GM15510 (cell line): Measurements from ENCODE around the gene VPS54.

Source experiments
- POLR2A ChIP-seq: IDR thresholded peaks from 3 replicates; pipeline ENCODE4 v1.6.1; 2011; ENCODE audit warnings: borderline replicate concordance; ENCODE audit not compliant: insufficient read length; ENCODE audit errors: extremely low read depth

Gene VPS54

GRCh38 chr2:63888490-63889402 is 130.5 kb downstream of the VPS54 start:
- TF ChIP-seq POLR2A: no peak

GRCh38 chr2:63888053-63888452 is 131.2 kb downstream of the VPS54 start:
- no peak for TF ChIP-seq POLR2A

GRCh38 chr2:63886445-63886844 is 132.8 kb downstream of the VPS54 start:
- no peak for TF ChIP-seq POLR2A

- no peak for TF ChIP-seq POLR2A
These were observed 136.7 kb downstream of the VPS54 start for GRCh38 chr2:63882395-63883105.

GRCh38 chr2:63881205-63881604 is 138.0 kb downstream of the VPS54 start:
- no peak for TF ChIP-seq POLR2A

GRCh38 chr2:63880625-63881024 is 138.6 kb downstream of the VPS54 start:
- no peak for TF ChIP-seq POLR2A

GRCh38 chr2:63879876-63880433 is 139.3 kb downstream of the VPS54 start:
- TF ChIP-seq POLR2A: no peak

GRCh38 chr2:63878486-63878885 is 140.7 kb downstream of the VPS54 start:
- TF ChIP-seq POLR2A: no peak

GRCh38 chr2:63876311-63876710 is 142.9 kb downstream of the VPS54 start:
- no peak for TF ChIP-seq POLR2A

- no peak for TF ChIP-seq POLR2A
These were observed 143.5 kb downstream of the VPS54 start for GRCh38 chr2:63875559-63876245.

- TF ChIP-seq POLR2A: no peak
These were observed 144.1 kb downstream of the VPS54 start for GRCh38 chr2:63875131-63875527.

- no peak for TF ChIP-seq POLR2A
These were observed 144.8 kb downstream of the VPS54 start for GRCh38 chr2:63874204-63875130.

- no peak for TF ChIP-seq POLR2A
These were observed 146.5 kb downstream of the VPS54 start for GRCh38 chr2:63872571-63873328.
